Psoas muscle (tissue), 8 donors: ENCODE measurements around the gene JAM3. TPM values are rescaled to one million over a fixed set of nuclear protein-coding genes. Genes with fewer than 3 reads are reported as not detected.

Experiments used
- ATAC-seq, 4 donors: fragments of 200-7000 bp; cut with Tn5 transposase; one replicate each; pipeline ENCODE4 v1.9.1; 2020; ENCODE audit warnings: moderate library complexity in 3 of 4, mild to moderate bottlenecking in 2 of 4
- DNase-seq, 2 donors: peaks; one replicate each; pipeline ENCODE4 v3.0.0-alpha.2; 2020
- H3K27ac ChIP-seq: fragments of 200-600 bp; one replicate; pipeline ENCODE4 v1.8.0; 2022
- H3K27me3 ChIP-seq, 3 donors: fragments of 200-600 bp in 1 of 3; one replicate each; pipeline versions ENCODE4 v1.6.1 to v1.8.0; 2013 to 2022; ENCODE audit warnings: low read length in 2 of 3, mild to moderate bottlenecking in 2 of 3, moderate library complexity in 1 of 3; ENCODE audit not compliant: insufficient read depth in 3 of 3
- H3K36me3 ChIP-seq, 2 donors: fragments of 200-600 bp in 1 of 2; one replicate each; pipeline versions ENCODE4 v1.6.1 to v1.8.0; 2013 to 2022; ENCODE audit warnings: low read depth in 1 of 2, mild to moderate bottlenecking in 1 of 2, moderate library complexity in 1 of 2; ENCODE audit not compliant: insufficient read depth in 1 of 2
- H3K4me1 ChIP-seq: fragments of 200-600 bp; one replicate; pipeline ENCODE4 v1.8.0; 2022
- H3K4me3 ChIP-seq: fragments of 200-600 bp; one replicate; pipeline ENCODE4 v1.8.0; 2022; ENCODE audit warnings: mild to moderate bottlenecking
- H3K9me3 ChIP-seq: fragments of 200-600 bp; one replicate; pipeline ENCODE4 v1.8.0; 2022
- WGBS, 3 donors: extraction: QIAGEN DNeasy Blood & Tissue Kit; methylation state at CpG; one replicate each; pipeline versions ENCODE4 v1.1.6 to v1.1.7; 2013; 5-methylcytosine and 5-hydroxymethylcytosine counted together
- intact Hi-C, 2 donors: fragments of 100-400 bp; cut with DNase I; formaldehyde crosslinking; loops; one replicate each; pipeline versions ENCODE4 v1.11.0 to v1.14.2; 2022
- polyA plus RNA-seq, 3 donors: library from polyadenylated mRNA; stranded (reverse); fragments of 200-250 nt; gene quantifications; one replicate each; pipeline ENCODE4 v1.2.3, GENCODE V29; 2013
- total RNA-seq, 4 donors: library from RNA; stranded (reverse); fragmentation: NEBNext Ultra II Directional in 2 of 4; extraction: Animal tissue kit (Norgen Biotek cat#: 25700) in 2 of 4; gene quantifications; one replicate each; pipeline versions ENCODE4 v1.2.1 to v1.2.4, GENCODE V29; 2021 to 2023
- TF ChIP-seq, protein P1 (sequence below): fragments of 200-600 bp; IDR thresholded peaks from one replicate; pipeline ENCODE4 v1.8.0; 2022; ENCODE audit warnings: antibody characterized with exemption
- donor health status: healthy with polysubstance abuse.
- donor health status: DM: no; HTN: no; CAD: no; lungs with moderate emphysema.
- donor health status: Bipolar disorder and iron deficiency.
- donor health status: healthy.
- donor health status: DM: yes; HTN: yes; CAD: no.
- donor health status: DM: no; HTN: no; CAD: no.
- donor health status: DM: no; HTN: no; CAD: no.
- donor health status: DM: yes; HTN: yes; CAD: no.

Gene JAM3
- total and polyA plus RNA-seq, 7 donors = 2.4 to 12.7 (median 5.8) TPM

- Histone ChIP-seq H3K4me3 (no peak overlapping the region), H3K4me1 (peaks cover 19% of the 10 kb centered on the region), H3K27ac (peak overlapping the region; percentile 53), H3K27me3 (peaks cover 0 to 2% (median 0%) of the 10 kb centered on the region in 3 donors), H3K9me3 (no peaks in the 10 kb centered on the region), H3K36me3 (no peaks in the 10 kb centered on the region)
- intact Hi-C loops = loop anchor here (1.0 to 5.0 kb wide), 4 partner anchors 28 to 119 kb away; no protein-coding TSS in a partner anchor
- peak; percentile 70 to 92 (median 88) for ATAC-seq
- TF ChIP-seq, protein P1, sequence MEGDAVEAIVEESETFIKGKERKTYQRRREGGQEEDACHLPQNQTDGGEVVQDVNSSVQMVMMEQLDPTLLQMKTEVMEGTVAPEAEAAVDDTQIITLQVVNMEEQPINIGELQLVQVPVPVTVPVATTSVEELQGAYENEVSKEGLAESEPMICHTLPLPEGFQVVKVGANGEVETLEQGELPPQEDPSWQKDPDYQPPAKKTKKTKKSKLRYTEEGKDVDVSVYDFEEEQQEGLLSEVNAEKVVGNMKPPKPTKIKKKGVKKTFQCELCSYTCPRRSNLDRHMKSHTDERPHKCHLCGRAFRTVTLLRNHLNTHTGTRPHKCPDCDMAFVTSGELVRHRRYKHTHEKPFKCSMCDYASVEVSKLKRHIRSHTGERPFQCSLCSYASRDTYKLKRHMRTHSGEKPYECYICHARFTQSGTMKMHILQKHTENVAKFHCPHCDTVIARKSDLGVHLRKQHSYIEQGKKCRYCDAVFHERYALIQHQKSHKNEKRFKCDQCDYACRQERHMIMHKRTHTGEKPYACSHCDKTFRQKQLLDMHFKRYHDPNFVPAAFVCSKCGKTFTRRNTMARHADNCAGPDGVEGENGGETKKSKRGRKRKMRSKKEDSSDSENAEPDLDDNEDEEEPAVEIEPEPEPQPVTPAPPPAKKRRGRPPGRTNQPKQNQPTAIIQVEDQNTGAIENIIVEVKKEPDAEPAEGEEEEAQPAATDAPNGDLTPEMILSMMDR = peak; percentile 82
- 70 to 72% (median 72%) methylated on average over 20 to 25 of the region's 25 CpGs for WGBS, 3 donors
- peak in 1 of 2 donors; percentile 77 for DNase-seq
Measured at GRCh38 chr11:134045799-134046635, 22.9 kb upstream of the JAM3 start.

DNA sequence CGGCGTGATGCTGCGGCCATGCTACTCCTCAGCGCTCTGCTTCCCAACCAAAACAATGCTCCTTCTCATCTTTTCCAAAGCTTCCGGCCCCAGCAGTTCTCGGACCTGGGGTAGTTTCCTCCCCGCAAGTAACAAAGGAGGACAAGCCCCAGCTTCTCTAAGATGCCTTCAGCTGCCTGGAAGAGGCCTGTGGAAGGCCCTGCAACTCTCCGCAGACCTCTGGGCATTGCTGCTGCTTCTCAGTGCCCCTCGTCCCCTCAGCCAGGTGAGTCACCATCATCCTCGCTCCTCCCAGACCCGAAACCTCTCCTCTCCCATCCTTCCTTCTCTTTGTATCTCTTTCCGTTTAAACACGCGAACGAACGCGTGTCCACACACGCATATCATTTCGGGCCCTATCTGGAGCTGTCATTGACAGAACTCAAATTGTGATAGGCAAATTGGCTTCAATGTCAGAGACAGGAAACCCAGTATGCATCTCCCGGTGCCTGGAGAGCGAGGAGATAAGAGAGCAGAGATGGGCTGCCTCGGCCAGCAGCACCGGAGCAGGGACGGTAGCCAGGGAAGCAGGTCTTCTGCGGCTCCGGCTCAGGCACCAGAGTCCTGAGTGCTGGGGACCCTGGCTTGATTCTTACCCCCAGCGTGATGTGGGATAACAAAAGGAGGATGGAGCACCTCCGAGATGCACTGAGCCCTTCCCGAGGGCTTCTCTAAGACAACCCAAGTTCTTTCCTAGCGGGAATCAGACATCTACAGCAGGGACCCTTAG lies 22.0 kb upstream of the JAM3 start:
- Histone ChIP-seq H3K4me1 (peaks cover 19% of the 10 kb centered on the region), H3K27ac (peak overlapping the region; percentile 67), H3K27me3 (peaks cover 0 to 2% (median 0%) of the 10 kb centered on the region in 3 donors), H3K9me3 (no peaks in the 10 kb centered on the region), H3K36me3 (no peaks in the 10 kb centered on the region), H3K4me3 (peak overlapping the region; percentile 25)
- no peak for DNase-seq
- 89 to 91% (median 90%) methylated on average over 30 of the region's 30 CpGs for WGBS, 3 donors
- TF ChIP-seq, protein P1 = no peak
- ATAC-seq = no peak
- intact Hi-C loops = loop anchor here (2.0 to 5.0 kb wide), 2 partner anchors 80 to 120 kb away; no protein-coding TSS in a partner anchor

GRCh38 chr11:134047586-134047999 lies 21.3 kb upstream of the JAM3 start:
- DNase-seq (peak; percentile 84 to 89), ATAC-seq (peak; percentile 60 to 82 (median 77))
- Histone ChIP-seq H3K4me3 (peak overlapping the region; percentile 25), H3K36me3 (no peaks in the 10 kb centered on the region), H3K9me3 (no peaks in the 10 kb centered on the region), H3K4me1 (peaks cover 19% of the 10 kb centered on the region), H3K27ac (peak overlapping the region; percentile 67), H3K27me3 (peaks cover 0 to 2% (median 0%) of the 10 kb centered on the region in 3 donors)
- TF ChIP-seq, protein P1 = no peak
- intact Hi-C loops = loop anchor here (2.0 to 5.0 kb wide), 2 partner anchors 81 to 120 kb away; no protein-coding TSS in a partner anchor
- WGBS, 3 donors = 16 to 26% (median 17%) methylated on average over 11 of the region's 11 CpGs

- 80 to 90% (median 81%) methylated on average over 9 of the region's 9 CpGs for WGBS, 3 donors
- DNase-seq = no peak
- intact Hi-C loops = loop anchor here in 1 of 2 donors (5.0 kb wide), 1 partner anchor 121 kb away; no protein-coding TSS in a partner anchor
Measured at GRCh38 chr11:134048028-134048427, 20.8 kb upstream of the JAM3 start.

More at GRCh38 chr11:134048028-134048427, 20.8 kb upstream of the JAM3 start:
- peaks cover 19% of the 10 kb centered on the region for H3K4me1 ChIP-seq
- TF ChIP-seq, protein P1 = no peak
- peak overlapping the region; percentile 25 for H3K4me3 ChIP-seq
- peak overlapping the region; percentile 67 for H3K27ac ChIP-seq
- peaks cover 0 to 2% (median 0%) of the 10 kb centered on the region in 3 donors for H3K27me3 ChIP-seq
- H3K9me3 ChIP-seq = no peaks in the 10 kb centered on the region
- H3K36me3 ChIP-seq = no peaks in the 10 kb centered on the region
- no peak for ATAC-seq
